NOMO-1 treated with dmso at 0.1 percent for 144 hours (cell line): ENCODE data around the gene GEMIN4.
"Not testable (repeated sequence)": the region's sequence is repeated elsewhere in the genome, so short reads cannot be mapped to it uniquely, and the experiment has no call there.

Experiments
- DNase-seq: peaks from one replicate; lab custom pipeline; 2025; ENCODE audit not compliant: unreplicated experiment; lab: John Stamatoyannopoulos, UW

GEMIN4 gene

GRCh38 chr17:704111-704864 lies 47.8 kb downstream of the GEMIN4 start:
- DNase-seq, result no peak

- no peak for DNase-seq
These were observed 48.8 kb downstream of the GEMIN4 start for GRCh38 chr17:703081-703875.

DNA sequence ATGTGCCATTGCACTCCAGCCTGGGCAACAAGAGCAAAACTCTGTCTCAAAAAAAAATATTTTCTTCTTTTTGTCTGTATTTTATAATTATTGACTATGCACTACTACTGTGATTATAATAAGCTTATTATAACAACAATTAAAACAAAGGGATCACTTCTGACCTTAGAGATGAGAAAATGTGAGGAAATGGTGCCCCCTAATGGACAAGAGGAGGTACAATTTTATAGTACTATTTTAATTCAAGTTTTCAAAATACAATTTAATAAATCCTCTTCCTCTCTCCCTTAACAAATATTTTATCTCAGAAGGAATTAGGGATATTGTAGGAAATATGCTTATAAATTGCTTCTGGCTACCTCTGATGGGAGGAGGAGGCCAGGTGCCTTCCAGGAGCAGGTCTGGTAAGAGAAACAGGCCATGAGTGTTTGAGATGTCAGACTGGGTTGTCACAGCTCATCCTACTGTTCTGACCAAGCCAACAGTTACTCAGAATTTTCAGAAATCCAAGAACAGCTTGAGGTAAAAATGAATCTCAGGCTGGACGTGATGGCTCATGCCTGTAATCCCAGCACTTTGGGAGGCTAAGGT lies 51.5 kb downstream of the GEMIN4 start:
- DNase-seq, result no peak

- DNase-seq, result no peak
These were observed 52.7 kb downstream of the GEMIN4 start for GRCh38 chr17:699345-699744.

- not testable (repeated sequence) for DNase-seq
These were observed 54.0 kb downstream of the GEMIN4 start for GRCh38 chr17:698096-698495.

DNA sequence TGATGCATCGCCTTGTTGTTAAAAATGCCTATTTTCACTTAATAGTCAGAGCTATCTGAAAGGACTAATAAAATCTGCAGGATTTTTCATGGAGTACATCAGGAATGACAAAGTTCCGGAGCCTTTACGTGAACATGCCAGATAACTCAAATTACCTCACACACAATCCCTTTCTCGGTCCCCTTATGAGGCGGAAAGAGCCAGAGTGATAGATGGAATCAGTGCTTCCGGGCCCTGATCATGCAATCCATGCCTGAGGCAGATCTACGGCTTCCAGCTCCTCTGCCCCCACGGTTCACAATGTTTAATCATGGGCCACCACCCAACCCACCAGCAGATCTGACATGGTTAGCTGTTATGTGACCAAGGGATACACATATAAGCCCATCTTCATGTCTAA lies 54.4 kb downstream of the GEMIN4 start:
- DNase-seq, result no peak

DNA sequence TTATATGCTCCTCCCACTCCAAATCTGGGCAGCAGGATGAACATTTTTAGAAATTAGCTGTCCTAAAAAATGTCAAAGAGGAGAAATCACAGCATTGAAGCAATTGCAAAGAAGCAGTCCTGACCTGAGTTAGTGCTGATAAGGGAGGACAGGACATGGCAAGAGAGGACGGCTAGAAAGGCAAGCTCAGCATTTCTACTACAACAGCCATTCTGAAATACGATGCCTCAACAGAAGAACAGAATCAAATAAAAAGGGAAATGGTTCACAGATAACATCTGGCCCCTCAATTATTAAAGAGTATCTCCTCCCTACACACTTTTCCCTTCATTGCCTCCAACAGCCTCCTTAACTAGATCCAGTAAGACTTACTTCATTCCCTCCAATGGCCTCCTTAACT lies 55.7 kb downstream of the GEMIN4 start:
- no peak for DNase-seq
